ENCODE measurements around the gene WFS1.

DNA sequence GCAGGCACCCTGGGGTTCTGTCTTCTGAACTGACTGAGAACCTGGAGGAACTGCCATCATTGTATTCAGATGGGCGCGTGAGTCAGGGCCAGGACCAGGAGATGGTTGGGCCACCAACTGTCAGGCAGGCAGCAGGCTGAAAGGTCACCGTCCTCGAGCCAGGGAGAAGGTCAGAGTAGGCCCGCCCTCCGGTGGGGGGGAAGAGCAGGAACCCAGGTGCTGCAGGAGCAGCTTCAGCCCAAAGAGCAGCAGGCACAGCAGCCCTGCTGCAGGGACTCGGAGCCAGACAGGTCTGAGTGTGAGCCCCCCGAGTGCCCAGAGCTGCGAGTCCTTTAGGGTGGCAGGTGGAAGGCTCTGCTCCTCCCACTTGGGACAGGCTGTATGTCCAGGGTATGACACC lies 26.4 kb downstream of the WFS1 start:
- no peak for TF ChIP-seq POLR2AphosphoS5 (IDR thresholded peaks at IDR 0.05; ENCODE audit: borderline replicate concordance, low read depth, low read length)
- no peak for TF ChIP-seq EZH2 (IDR thresholded peaks at IDR 0.05)
- TF ChIP-seq FOXP2 (optimal IDR thresholded peaks at IDR 0.05; ENCODE audit: control extremely low read depth, extremely low read length, insufficient read depth), result no peak

Data from SK-N-MC (cell line).